EH (cell line): ENCODE data around the gene SMPD2.
"Not testable (repeated sequence)": the region's sequence is repeated elsewhere in the genome, so short reads cannot be mapped to it uniquely, and the experiment has no call there.

Source experiments
- DNase-seq: peaks from one replicate; pipeline ENCODE4 v3.0.0-alpha.2; 2015; ENCODE audit warnings: low read depth

Gene SMPD2

GRCh38 chr6:109460161-109460829, 19.8 kb downstream of the SMPD2 start:
- no peak for DNase-seq

- DNase-seq, result not testable (repeated sequence)
Measured at GRCh38 chr6:109461205-109461604, 20.7 kb downstream of the SMPD2 start.

- no peak for DNase-seq
Measured at GRCh38 chr6:109461733-109462526, 21.4 kb downstream of the SMPD2 start.

DNA sequence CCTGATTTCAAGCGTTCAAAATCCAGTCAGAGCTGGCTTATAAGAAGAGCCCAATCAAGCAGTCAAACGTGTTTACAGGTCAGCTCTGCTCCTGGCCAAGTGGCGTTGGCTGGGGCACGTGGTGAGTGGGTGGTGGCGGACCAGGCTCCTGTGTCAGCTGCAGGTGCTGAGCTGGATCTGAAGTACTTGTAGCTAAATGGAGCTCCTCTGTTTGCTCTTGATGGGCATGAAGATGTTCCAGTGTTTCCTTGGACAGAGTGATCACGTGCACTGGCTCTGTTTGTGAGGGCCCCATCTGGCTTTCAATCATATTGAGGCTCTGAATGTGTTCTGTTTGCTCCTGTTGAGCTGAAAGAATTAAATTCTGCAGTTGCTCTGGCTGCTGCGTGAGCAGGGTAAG, 25.2 kb downstream of the SMPD2 start:
- no peak for DNase-seq

DNA sequence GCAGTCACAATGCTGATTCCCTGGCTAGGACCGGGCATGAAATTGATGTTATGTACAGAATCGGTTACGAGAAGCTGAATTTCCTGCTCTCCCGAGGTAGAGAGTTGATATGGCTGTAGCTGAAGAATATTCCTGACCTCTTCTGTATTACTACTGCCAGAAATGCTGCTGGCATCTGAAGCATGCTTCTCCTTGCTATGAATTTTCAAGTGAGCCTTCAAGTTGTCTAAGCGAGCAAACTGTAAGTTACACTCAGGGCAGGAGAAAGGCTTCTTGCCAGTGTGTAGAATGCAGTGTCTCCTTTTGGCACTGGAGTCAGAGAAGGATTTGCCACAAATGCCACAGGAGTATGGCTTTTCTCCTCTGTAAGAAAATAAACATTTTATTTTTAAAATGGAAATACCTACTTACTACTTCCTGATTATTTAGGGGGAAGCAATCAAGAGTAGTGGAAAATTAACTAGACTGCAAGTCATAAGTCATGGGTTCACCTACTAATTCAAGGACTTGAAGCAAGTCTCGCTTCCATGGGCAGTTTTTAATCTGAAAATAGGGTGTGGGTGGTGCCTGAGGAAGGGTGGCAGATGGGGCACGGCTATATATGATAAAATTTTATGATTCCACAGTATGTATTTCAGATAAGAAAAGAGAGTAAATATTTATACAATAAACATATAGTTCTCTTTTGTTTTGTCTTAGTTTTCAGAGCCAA, 25.8 kb downstream of the SMPD2 start:
- DNase-seq, result no peak

GRCh38 chr6:109467696-109468095, 27.2 kb downstream of the SMPD2 start:
- no peak for DNase-seq

- DNase-seq, result no peak
Measured at GRCh38 chr6:109469591-109470189, 29.2 kb downstream of the SMPD2 start.

DNA sequence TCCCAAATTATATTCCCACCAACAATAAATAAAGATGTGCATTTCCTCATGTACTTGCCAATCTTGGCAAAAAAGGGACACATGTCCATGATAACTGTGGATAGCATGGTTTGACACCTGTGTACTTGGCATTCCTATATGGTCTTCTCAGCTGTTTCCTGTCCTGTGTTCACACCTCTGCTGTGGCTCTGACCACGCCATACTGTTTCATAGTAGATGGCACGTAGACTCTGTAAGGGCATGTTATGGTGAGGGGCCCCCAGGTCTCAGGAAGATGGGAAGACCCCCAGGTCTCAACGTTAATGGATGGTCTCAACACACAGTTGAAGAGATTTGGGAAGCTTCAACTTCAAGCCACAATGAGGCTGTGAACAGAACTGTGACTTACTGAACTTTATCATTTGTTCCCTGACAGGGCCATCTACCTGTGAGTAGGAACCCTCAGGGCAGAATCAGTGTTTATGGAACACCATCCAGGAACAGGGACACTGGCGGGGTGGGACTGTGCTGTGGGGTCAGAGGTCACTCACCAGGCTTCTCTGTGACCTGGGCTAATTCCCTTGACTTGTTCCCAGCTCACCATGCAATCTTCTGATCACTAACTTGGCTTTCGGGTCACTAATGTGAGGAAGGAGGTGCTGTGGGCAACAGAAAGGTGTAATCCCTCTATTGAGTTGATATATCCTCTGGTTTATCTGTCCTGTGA, 30.7 kb downstream of the SMPD2 start:
- no peak for DNase-seq

GRCh38 chr6:109472132-109472995, 31.8 kb downstream of the SMPD2 start:
- DNase-seq, result no peak

GRCh38 chr6:109473120-109473519, 32.6 kb downstream of the SMPD2 start:
- no peak for DNase-seq

GRCh38 chr6:109474995-109475394, 34.5 kb downstream of the SMPD2 start:
- no peak for DNase-seq

- DNase-seq, result no peak
Measured at GRCh38 chr6:109475625-109476024, 35.1 kb downstream of the SMPD2 start.

GRCh38 chr6:109477184-109477583, 36.7 kb downstream of the SMPD2 start:
- no peak for DNase-seq

DNA sequence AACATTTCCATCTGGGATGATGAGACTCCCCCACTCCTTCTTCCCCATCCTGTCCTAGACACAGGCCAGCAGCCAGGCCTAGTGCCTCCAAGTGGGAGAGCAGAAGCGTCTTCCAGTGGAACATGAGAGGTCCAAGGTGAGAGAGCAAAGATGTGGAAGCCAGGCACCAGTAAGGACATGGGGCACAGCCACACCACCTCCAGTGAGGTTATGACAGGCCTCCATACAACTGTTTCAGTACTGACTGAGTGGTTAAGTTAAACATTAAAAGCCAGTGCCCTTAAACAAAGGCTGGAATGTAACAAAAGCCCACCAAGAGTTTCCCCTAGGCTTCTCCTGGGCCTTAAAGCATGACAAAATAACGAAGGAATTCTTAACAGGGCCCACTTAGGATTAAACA, 37.2 kb downstream of the SMPD2 start:
- DNase-seq, result no peak

- peak; percentile 66 for DNase-seq
Measured at GRCh38 chr6:109478222-109478805, 37.8 kb downstream of the SMPD2 start.

GRCh38 chr6:109478841-109479624, 38.5 kb downstream of the SMPD2 start:
- DNase-seq, result peak; percentile 36

GRCh38 chr6:109480993-109481480, 40.5 kb downstream of the SMPD2 start:
- no peak for DNase-seq

DNA sequence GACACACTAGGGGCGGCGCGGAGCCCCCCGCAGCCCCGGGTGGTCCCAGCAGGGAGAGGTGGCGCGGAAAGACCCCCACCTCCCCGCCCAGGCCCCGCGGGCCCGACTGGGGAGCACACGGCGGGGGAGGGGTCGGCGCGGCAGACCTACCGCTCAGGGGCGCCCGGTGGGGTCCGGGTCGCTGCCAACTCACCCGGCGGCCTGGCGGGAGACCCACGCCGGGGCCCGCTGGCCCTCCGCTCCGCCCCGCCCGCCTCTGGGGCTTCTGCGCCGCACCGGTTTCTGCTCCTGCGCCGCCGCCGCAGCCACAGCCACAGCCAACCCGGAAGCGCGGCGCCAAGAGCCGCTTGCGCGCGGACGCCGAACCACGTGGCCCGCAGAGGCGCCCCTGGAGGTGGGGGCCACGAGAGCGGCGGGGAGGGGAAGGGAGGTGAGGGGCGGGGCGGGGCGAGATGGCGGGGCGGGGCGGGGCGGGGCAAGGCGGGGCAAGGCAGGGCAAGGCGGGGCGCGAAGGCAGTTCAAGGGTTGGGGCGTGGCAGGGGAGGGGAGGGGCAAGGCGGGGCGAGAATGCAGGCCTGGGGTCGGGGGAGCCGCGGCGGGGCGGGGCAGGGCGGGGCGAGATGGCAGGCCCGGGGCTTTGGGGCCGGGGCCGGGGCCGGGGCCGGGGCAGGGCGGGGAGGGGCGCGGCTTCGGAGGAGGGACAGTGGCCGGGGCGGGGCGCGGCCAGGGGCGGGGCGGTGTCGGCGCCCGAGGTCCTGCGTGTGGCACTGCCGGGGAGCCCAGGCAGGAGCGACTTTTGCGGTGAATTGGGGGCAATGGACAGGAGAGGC, 42.6 kb downstream of the SMPD2 start, which contains the start of gene ZBTB24:
Gene ZBTB24, minus strand, starts transcription at position 315 of the 830 bp plus-strand sequence. CDS start 1,193 bp downstream, outside the sequence.
- peak; percentile 91 for DNase-seq

- DNase-seq, result no peak
Measured at GRCh38 chr6:109483735-109484057, 43.2 kb downstream of the SMPD2 start.
